Smooth muscle cell of the coronary artery (primary cell): ENCODE measurements around the gene CFAP97. TPM values are rescaled to one million over a fixed set of nuclear protein-coding genes. Genes with fewer than 3 reads are reported as not detected.

Experiments used
- total RNA-seq: library from RNA; depleted of rRNA; stranded (reverse); fragments of >200 nt; gene quantifications from 2 replicates; pipeline ENCODE4 v1.2.3, GENCODE V29; 2014; ENCODE audit warnings: low replicate concordance

CFAP97 gene
- total RNA-seq = 12.1 and 24.1 TPM in 2 replicates

DNA sequence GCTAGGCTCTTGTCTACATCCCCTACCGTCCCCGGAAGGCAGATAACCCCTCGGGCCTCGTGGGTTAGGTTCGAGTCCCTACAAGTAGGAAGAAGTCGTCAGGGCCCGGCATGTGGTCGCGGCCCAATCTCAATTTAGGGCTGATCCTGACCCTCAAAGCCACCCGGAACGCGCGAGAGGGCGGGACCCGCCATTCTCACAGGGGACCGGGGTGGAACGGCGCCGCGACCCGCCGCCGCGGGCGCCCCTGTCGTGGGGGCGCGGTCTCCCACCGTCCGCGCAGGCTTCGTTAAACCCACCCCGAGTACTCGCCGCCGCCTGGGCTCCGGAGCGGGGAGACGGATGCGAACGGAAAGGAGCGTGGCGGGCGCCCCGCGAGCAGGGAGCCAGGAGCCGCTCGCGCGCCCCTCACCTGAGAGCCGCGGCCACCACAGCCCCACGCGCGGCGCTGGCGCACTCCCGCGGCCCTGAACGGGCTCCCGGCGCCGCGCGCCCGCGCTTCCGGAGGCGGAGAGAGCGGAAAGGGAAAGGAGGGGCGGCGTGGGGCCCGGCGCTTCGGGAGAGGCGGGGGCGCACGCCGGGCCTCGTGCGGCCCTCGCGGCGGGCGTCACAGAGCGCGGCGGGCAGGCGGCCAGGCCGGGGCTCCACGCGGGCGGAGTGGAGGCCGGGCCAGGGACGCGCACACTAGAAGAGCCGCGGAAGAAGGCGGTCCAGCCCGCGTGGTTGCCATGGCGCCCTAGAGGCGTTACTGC is at the start of gene CFAP97:
Gene CFAP97, minus strand, starts transcription at position 515 of the 752 bp plus-strand sequence. CDS start 12,804 bp downstream, outside the sequence.

DNA sequence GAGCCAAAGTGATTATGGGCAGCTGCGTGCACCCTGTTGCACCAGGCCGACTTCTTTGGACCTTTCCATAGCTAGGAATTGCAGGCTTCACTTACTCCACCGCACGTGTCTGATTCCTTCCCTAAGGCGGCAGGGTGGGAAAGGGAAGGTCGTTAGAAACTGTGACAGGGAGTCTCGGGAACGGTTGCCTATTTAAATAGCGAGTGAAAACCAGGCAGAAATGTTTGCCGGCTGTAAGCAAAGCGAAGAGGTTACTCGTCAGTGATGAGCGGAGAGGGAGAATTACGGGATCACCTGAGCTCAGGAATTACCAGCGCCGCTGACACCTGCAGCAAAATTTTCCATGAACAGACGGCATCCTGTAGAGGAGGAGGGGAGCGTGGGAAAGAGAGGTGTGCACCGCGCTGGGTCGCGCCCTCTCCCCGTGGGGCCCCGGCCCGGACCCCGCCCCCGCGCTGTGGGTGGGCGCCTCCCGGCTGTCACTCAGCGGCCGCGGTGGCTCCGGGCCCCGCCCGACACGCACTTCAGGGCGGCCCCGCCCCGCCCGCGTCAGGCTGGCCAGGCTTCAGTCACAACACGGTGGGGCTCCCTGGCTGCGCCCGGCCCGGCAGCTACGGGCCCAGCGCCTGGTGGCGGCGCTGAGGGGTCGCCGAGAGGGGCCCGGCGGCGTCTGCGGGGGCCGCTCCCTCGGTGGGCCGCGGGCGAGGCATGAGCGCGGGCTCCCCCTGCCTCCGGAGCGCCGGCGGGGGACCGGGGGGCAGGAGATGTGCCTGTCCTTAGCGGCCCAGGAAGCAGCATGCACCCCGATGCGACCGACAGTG is 5.4 kb upstream of the CFAP97 start, which contains the start of gene SNX25:
Gene SNX25, plus strand, starts transcription at position 568 of the 821 bp plus-strand sequence. Its CDS starts 229 bp downstream, at position 797.

DNA sequence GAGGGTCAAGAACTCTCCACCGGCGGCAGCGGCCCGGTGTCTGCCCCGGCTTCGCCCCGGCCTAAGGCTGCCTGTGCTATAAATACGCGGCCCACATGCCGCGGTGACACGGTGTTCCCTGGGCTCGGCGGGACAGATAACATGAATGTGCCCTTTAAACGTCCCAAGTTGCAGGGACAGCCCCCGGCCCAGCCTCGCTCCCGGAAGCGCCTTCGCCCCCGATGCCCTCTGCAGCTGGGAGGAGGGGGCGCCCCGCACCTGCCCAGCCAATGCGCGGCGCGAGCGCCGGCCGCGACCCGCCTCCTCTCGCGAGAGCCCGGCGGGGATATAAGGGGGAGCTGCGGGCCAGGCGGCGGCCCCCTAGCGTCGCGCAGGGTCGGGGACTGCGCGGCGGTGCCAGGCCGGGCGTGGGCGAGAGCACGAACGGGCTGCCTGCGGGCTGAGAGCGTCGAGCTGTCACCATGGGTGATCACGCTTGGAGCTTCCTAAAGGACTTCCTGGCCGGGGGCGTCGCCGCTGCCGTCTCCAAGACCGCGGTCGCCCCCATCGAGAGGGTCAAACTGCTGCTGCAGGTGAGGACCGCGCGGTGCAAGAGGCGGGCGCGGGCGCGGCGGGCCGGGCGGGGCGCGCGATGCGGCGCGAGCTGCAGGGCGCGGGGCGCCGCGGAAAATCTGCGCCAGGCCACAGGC is 60.7 kb downstream of the CFAP97 start, which contains the start of gene SLC25A4:
Gene SLC25A4, plus strand, starts transcription at position 355 of the 689 bp plus-strand sequence. Its CDS starts 107 bp downstream, at position 462.

Other genes starting within 250 kb of the CFAP97 start
- gene HELT, start 185.5 kb downstream of the CFAP97 start, total RNA-seq = not detected in 2 replicates
- 9.2 and 12.6 TPM in 2 replicates for gene SLC25A4, start 60.7 kb downstream of the CFAP97 start, total RNA-seq
- 20.2 and 26.0 TPM in 2 replicates for gene SNX25, start 5.6 kb upstream of the CFAP97 start, total RNA-seq
- 0.35 and 0.38 TPM in 2 replicates for gene LRP2BP, start 191.9 kb upstream of the CFAP97 start, total RNA-seq
- 8.1 and 10.1 TPM in 2 replicates for gene ANKRD37, start 192.8 kb upstream of the CFAP97 start, total RNA-seq
- 42.8 and 43.9 TPM in 2 replicates for gene UFSP2, start 222.0 kb upstream of the CFAP97 start, total RNA-seq